DND-41 (cell line): ENCODE measurements around the gene PCSK4.

Experiments used
- CTCF ChIP-seq: IDR thresholded peaks from 2 replicates; pipeline ENCODE4 v1.5.1; 2012; ENCODE audit warnings: borderline replicate concordance, low read length, moderate library complexity, mild to moderate bottlenecking; ENCODE audit not compliant: poor library complexity, severe bottlenecking; ENCODE audit errors: extremely low read depth
- EZH2 ChIP-seq: IDR thresholded peaks from 3 replicates; pipeline ENCODE4 v1.6.1; 2012; ENCODE audit warnings: borderline replicate concordance, low read depth, mild to moderate bottlenecking, moderate library complexity, low read length, inconsistent platforms; ENCODE audit not compliant: severe bottlenecking

GRCh38 chr19:1526066-1526778, 36.1 kb upstream of the PCSK4 start:
- TF ChIP-seq EZH2, result no peak
- TF ChIP-seq CTCF, result no peak
